Activated naive CD4-positive, alpha-beta T cell treated with anti-CD3 and anti-CD28 coated beads for 36 hours (primary cell): ENCODE results near the gene REEP3. TPM values are rescaled to one million over a fixed set of nuclear protein-coding genes. Genes with fewer than 3 reads are reported as not detected.

Experiments used
- CTCF ChIA-PET: fragments of 350-600 bp; sonication (Branson Sonifier 250); formaldehyde crosslinking; loops from one replicate; lab custom pipeline; 2021; ENCODE audit warnings: antibody characterized with exemption; lab: Charles Lee
- DNase-seq: peaks from one replicate; pipeline ENCODE4 v3.0.0-alpha.2; 2020
- H3K27ac Mint-ChIP-seq: one replicate; pipeline ENCODE4 v1.8.0; 2021; ENCODE audit warnings: mild to moderate bottlenecking, mixed read lengths
- H3K27me3 Mint-ChIP-seq: one replicate; pipeline ENCODE4 v1.8.0; 2021; ENCODE audit warnings: low read depth, mixed read lengths
- H3K36me3 Mint-ChIP-seq: one replicate; pipeline ENCODE4 v1.8.0; 2021; ENCODE audit warnings: low read depth, mixed read lengths
- H3K4me1 Mint-ChIP-seq: one replicate; pipeline ENCODE4 v1.8.0; 2021; ENCODE audit warnings: low read depth, mixed read lengths
- H3K4me3 Mint-ChIP-seq: one replicate; pipeline ENCODE4 v1.8.0; 2021; ENCODE audit warnings: mild to moderate bottlenecking, moderate library complexity, mixed read lengths
- H3K9me3 Mint-ChIP-seq: one replicate; pipeline ENCODE4 v1.8.0; 2021; ENCODE audit warnings: mixed read lengths
- intact Hi-C: fragments of 100-400 bp; cut with micrococcal nuclease; formaldehyde crosslinking; loops from one replicate; pipeline ENCODE4 v1.15.1; 2023
- total RNA-seq, 2 experiments: library from RNA; stranded (reverse); gene quantifications; one replicate each; pipeline ENCODE4 v1.2.3, GENCODE V29; 2021

REEP3 gene
- total RNA-seq, 2 experiments from 2014 or later, result 11.2 to 11.9 TPM

DNA sequence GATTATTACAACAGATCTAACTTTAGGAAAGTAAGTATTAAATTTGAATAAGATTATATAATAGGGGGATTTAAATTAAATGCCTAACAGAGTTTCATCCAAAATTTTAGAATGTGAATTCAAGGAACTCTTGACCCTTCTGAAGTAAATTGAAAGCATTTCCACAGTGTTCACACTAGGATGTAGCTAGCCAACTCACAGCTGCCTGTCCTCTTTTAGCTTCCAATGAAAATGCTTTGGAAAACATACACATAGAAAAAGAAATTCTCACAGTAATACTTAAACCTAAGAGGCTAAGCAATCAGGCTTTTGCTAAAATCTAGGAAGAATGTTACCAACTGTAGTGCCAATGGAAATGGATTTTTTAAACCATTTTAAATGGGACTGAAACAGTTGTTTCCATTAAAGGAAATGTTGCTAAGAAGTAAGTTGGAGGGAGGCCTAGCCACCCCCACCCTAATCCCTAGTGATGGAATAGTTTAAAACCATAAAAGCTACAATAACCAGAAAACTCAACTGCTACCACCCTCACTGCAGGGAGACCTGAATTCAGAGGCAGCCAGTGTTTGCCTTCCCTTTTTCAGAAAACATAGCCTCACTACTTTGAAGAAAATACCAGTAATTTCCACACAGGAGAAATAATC is 58.3 kb downstream of the REEP3 start:
- Mint-ChIP-seq H3K4me1 (peaks cover 1% of the 10 kb centered on the region), H3K9me3 (no peaks in the 10 kb centered on the region), H3K36me3 (peaks cover 12% of the 10 kb centered on the region), H3K27me3 (no peaks in the 10 kb centered on the region), H3K27ac (no peak overlapping the region), H3K4me3 (no peak overlapping the region)
- CTCF ChIA-PET, result interaction anchor here (0.5 to 1.2 kb wide), 3 partner anchors 17 to 1537 kb away, joined by 3 to 4 read pairs (median 3); no protein-coding TSS in a partner anchor
- intact Hi-C loops, result no loop called here
- DNase-seq, result no peak

- Mint-ChIP-seq H3K27ac (no peak overlapping the region), H3K9me3 (no peaks in the 10 kb centered on the region), H3K4me1 (no peaks in the 10 kb centered on the region), H3K4me3 (no peak overlapping the region), H3K27me3 (no peaks in the 10 kb centered on the region), H3K36me3 (peaks cover 3% of the 10 kb centered on the region)
- intact Hi-C loops, result no loop called here
- DNase-seq, result no peak
- CTCF ChIA-PET, result no interaction called here
Observed at GRCh38 chr10:63582690-63583089, 61.5 kb downstream of the REEP3 start.

GRCh38 chr10:63583397-63583796 is 62.2 kb downstream of the REEP3 start:
- no peak for DNase-seq
- H3K4me1 Mint-ChIP-seq, result no peaks in the 10 kb centered on the region
- no peak overlapping the region for H3K4me3 Mint-ChIP-seq
- no peaks in the 10 kb centered on the region for H3K27me3 Mint-ChIP-seq
- H3K27ac Mint-ChIP-seq, result no peak overlapping the region
- H3K9me3 Mint-ChIP-seq, result no peaks in the 10 kb centered on the region
- peaks cover 2% of the 10 kb centered on the region for H3K36me3 Mint-ChIP-seq
- CTCF ChIA-PET, result no interaction called here
- intact Hi-C loops, result no loop called here

- Mint-ChIP-seq H3K9me3 (no peaks in the 10 kb centered on the region), H3K4me3 (no peak overlapping the region), H3K27ac (no peak overlapping the region), H3K36me3 (peaks cover under 1% of the 10 kb centered on the region), H3K27me3 (no peaks in the 10 kb centered on the region), H3K4me1 (no peaks in the 10 kb centered on the region)
- DNase-seq, result no peak
- CTCF ChIA-PET, result no interaction called here
- intact Hi-C loops, result no loop called here
Observed at GRCh38 chr10:63583909-63584724, 62.9 kb downstream of the REEP3 start.

DNA sequence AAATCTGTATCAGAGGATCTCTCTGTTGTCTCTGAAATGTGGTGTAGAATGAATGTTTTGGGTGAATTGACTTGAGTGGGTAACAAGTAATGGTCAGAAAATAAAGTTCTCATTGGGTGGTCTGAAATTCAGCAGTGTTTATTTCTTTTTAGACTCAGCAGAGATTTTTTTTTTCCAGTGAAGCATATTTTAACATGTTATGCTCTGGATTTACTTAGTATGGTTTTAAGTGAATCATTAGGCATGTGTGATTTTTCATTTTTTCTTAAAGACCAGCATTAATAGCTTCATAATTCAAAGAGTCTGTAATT is 63.5 kb downstream of the REEP3 start:
- no peak overlapping the region for H3K27ac Mint-ChIP-seq
- H3K36me3 Mint-ChIP-seq, result no peaks in the 10 kb centered on the region
- H3K9me3 Mint-ChIP-seq, result no peaks in the 10 kb centered on the region

DNA sequence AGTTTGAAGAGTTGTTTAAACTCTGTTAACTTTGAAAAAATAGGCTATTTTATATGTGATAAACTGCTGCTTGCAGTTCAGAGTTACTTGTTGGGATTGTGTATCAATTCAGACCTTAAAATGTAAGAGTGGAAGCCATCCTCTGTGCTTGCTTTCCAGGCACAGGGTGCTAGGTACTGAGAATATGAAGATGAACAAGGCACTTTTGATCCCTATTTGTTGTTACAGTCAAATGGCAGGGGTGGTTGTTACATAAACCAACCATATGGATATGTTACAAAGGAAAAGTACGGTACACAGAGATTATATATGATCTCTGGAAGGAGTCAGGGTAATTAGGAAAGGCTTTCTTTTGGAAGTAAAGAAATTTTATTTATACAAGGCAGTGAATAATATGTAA is 63.8 kb downstream of the REEP3 start:
- Mint-ChIP-seq H3K4me3 (no peak overlapping the region), H3K9me3 (no peaks in the 10 kb centered on the region), H3K27me3 (no peaks in the 10 kb centered on the region), H3K4me1 (no peaks in the 10 kb centered on the region), H3K27ac (no peak overlapping the region), H3K36me3 (no peaks in the 10 kb centered on the region)
- CTCF ChIA-PET, result no interaction called here
- no peak for DNase-seq
- intact Hi-C loops, result no loop called here

More for the DNA sequence above, 63.5 kb downstream of the REEP3 start:
- intact Hi-C loops, result no loop called here
- CTCF ChIA-PET, result no interaction called here
- no peak for DNase-seq
- no peaks in the 10 kb centered on the region for H3K27me3 Mint-ChIP-seq
- H3K4me1 Mint-ChIP-seq, result no peaks in the 10 kb centered on the region
- no peak overlapping the region for H3K4me3 Mint-ChIP-seq

DNA sequence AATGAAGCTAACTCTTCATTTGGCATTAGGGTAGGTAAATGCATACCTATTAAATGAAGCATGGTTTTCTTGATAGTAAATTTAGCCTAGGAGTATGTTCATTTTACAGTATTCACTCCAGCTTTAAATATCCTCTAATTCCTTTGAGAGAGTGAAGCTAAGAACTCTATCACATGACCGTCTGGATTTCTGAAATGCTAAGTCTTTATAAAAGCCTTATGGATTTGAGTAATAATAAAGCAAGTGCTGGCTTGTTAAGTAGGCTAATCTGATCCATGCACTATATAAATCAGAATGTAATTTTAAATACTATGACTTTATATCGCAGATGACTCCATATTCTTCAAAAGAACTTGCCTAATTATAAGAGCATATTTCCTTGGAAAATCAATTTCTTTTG is 64.8 kb downstream of the REEP3 start:
- intact Hi-C loops, result no loop called here
- H3K36me3 Mint-ChIP-seq, result no peaks in the 10 kb centered on the region
- no peaks in the 10 kb centered on the region for H3K4me1 Mint-ChIP-seq
- no peak overlapping the region for H3K4me3 Mint-ChIP-seq
- no peak for DNase-seq
- H3K27ac Mint-ChIP-seq, result no peak overlapping the region
- H3K9me3 Mint-ChIP-seq, result no peaks in the 10 kb centered on the region
- CTCF ChIA-PET, result no interaction called here
- no peaks in the 10 kb centered on the region for H3K27me3 Mint-ChIP-seq

DNA sequence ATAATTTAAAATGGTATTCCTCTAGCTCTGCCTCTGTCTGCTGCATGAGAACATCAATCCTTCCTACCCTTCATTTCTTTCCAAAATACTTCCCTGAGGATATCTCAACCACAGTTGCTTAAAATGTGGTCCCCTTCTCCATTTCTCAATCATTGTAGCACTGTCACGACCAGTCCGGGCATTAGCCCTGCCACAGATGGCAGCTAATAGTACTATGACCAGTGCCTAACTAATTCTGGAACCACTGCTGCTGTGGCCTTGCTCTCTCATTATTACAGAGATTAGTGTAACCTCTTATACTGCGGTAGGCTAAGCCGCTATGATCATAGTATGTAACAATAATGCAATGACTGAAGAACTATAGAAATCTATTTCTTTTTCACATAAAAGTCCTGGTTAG is 66.0 kb downstream of the REEP3 start:
- Mint-ChIP-seq H3K27me3 (no peaks in the 10 kb centered on the region), H3K27ac (no peak overlapping the region), H3K9me3 (no peaks in the 10 kb centered on the region), H3K4me1 (no peaks in the 10 kb centered on the region), H3K4me3 (no peak overlapping the region), H3K36me3 (no peaks in the 10 kb centered on the region)
- no peak for DNase-seq
- intact Hi-C loops, result no loop called here
- CTCF ChIA-PET, result interaction anchor here (0.6 to 1.2 kb wide), 2 partner anchors 23 to 90 kb away, joined by 3 read pairs; no protein-coding TSS in a partner anchor

DNA sequence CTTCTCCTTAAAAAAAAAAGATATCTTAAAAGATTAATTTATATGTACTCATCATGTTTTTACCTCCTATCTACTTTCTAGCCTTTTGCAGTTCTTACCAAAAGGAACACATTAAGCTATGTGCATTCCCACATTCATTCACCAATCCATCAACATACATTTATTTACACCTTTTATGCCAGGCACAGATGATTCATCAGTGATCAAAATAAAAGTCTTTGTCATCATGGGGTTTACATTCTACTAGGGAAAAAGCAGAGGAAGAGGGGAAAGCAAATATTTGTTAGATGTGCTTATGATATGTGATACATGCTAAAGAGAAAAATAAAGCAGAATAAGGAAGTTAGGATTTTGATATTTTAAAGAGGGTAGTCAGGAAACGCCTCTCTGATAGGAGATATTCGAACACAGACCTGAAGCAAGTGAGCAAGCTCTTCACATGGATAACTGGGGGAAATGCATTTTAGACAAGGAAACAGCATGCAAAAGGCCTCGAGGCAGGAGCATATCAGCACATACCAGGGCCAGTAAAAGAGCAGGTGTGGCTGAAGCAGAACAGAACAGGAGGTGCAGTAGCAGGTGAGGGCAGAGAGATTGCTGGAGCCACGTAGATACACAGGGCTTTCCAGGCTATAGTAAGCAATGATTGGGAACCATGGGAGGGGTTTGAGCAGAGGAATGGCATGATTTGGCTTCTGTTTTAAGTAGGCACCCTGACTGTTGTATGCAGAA is 67.4 kb downstream of the REEP3 start:
- CTCF ChIA-PET, result interaction anchor here (0.7 kb wide), 1 partner anchor 372 kb away, joined by 3 read pairs; no protein-coding TSS in a partner anchor
- H3K9me3 Mint-ChIP-seq, result no peaks in the 10 kb centered on the region
- DNase-seq, result no peak
- H3K4me1 Mint-ChIP-seq, result no peaks in the 10 kb centered on the region
- H3K4me3 Mint-ChIP-seq, result no peak overlapping the region
- no peaks in the 10 kb centered on the region for H3K27me3 Mint-ChIP-seq
- intact Hi-C loops, result no loop called here
- H3K36me3 Mint-ChIP-seq, result no peaks in the 10 kb centered on the region
- H3K27ac Mint-ChIP-seq, result no peak overlapping the region

DNA sequence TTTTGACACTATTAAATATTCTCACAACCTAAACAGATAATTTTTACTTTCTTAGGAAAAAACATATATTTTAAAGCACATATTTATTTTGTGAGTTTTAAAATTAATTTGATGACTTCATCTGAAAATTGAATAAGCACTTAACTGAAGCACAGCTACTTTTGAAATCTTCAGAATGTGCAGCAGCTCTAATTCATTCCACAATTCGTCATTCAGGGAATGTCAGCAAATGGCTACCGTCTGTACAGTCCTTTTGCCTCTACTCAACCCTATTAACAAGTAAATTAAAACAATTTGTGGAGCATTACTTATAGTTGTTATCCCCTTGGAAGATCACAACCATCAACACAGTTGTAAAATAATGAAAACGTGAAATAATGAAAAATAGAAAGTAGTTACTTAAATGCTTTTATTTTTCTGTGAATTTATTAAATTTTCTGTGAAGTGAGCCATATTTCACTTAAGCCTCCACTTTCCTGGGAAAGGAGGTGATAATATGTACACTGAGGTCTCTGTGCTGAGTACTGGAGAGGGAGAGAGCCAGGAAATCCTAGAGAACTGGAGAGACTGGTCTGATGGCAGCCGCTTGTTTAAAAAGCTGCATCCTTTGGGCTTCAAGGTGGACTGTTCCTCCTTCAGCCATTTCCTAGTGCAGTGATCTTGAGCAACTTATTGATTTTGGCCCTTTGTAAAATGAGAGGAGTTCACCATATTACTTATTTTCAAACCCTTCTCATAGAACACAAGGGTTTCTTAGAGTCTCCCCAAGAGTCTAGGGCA is 70.6 kb downstream of the REEP3 start:
- Mint-ChIP-seq H3K4me3 (no peak overlapping the region), H3K4me1 (peaks cover 3% of the 10 kb centered on the region), H3K36me3 (peaks cover 19% of the 10 kb centered on the region), H3K9me3 (no peaks in the 10 kb centered on the region), H3K27ac (no peak overlapping the region), H3K27me3 (no peaks in the 10 kb centered on the region)
- CTCF ChIA-PET, result interaction anchor here (1.4 kb wide), 1 partner anchor 37 kb away, joined by 3 read pairs; no protein-coding TSS in a partner anchor
- DNase-seq, result no peak
- intact Hi-C loops, result no loop called here

DNA sequence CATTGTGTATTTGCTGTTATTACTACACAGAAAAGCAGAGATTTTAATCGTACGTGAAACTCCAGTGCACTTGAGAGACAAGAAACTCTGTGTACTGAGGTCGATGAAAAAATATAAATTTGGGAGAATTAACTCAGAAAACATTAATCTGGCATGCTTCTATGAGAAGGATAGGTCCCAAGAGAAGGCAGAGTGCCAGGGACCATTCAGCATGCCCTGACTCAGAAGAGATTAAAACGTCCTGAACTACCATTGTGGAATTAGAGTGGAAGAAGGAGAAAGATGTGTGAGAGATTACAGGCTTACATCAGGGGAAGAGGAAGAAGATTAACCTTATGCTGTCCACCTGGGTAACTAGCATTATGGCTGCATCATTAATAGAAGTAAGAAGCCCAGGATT is 72.4 kb downstream of the REEP3 start:
- H3K27me3 Mint-ChIP-seq, result no peaks in the 10 kb centered on the region
- intact Hi-C loops, result no loop called here
- no peak overlapping the region for H3K4me3 Mint-ChIP-seq
- peaks cover 3% of the 10 kb centered on the region for H3K4me1 Mint-ChIP-seq
- H3K36me3 Mint-ChIP-seq, result peaks cover 26% of the 10 kb centered on the region
- no peaks in the 10 kb centered on the region for H3K9me3 Mint-ChIP-seq
- H3K27ac Mint-ChIP-seq, result no peak overlapping the region
- CTCF ChIA-PET, result no interaction called here
- no peak for DNase-seq

DNA sequence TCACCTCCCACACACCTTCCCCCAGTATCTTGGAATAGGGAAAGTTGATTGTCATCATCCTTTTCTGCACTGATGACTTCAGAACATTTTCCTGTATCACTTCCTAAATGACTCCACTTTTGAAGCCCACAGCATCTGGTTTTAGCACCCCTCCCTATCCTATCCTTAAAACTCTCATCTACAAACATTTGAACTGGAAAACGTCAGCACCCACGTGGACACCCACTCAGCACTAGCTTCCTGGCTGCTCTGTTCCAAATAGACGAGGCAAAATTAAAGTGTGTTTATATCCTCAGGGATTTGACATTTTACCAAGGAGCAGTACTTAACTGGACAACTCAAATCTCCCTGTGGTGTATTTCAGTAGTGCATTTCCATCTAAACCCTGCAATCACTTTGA is 73.9 kb downstream of the REEP3 start:
- DNase-seq, result no peak
- H3K4me1 Mint-ChIP-seq, result peaks cover 3% of the 10 kb centered on the region
- CTCF ChIA-PET, result no interaction called here

More for the DNA sequence above, 73.9 kb downstream of the REEP3 start:
- H3K9me3 Mint-ChIP-seq, result no peaks in the 10 kb centered on the region
- H3K27me3 Mint-ChIP-seq, result no peaks in the 10 kb centered on the region
- H3K36me3 Mint-ChIP-seq, result peaks cover 31% of the 10 kb centered on the region
- intact Hi-C loops, result no loop called here
- H3K27ac Mint-ChIP-seq, result no peak overlapping the region
- H3K4me3 Mint-ChIP-seq, result no peak overlapping the region
